ENCODE results near the gene RTN4R.

Gene RTN4R

DNA sequence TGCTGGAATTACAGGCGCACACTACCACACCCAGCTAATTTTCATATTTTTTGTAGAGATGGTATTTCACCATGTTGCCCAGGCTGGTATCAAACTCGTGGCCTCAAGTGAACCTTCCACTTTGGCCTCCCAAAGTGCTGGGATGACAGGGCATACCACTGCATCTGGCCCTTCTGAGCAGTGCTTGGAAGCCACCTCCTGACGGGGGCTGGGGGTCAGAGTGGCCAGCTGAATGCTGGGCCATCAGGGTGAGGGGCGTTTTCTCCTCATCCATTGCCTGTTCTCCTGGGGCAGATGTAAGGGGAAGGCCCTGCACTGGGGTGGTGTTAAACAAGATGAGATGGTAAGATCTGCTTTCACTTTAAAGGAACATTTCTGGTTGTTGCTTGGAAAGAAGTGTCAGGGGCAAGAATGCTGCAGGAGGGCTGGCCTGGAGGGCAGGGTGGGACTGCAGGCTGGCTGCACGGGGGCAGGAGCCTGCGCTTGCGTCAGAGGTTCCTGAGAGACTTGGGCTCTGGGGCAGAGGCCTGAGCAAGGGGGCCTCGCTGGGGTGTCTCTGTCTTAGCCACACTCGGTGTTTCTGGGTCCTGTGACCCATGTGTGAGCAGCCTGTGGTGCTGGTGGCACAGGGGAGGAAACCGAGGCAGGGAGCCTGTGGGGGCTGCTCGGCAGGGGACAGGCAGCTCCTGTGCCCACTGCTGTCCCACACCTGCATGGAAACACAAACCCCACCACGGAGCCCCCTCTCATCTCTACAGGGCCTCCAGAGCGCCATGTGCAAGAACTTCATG lies 34.5 kb upstream of the RTN4R start:
- no peak overlapping the region for H2BK5ac ChIP-seq (ENCODE audit: low read depth, low read length, poor library complexity, severe bottlenecking)
- H3K14ac ChIP-seq (ENCODE audit: low read length in 2 of 2), result no peak overlapping the region
- H3K27ac ChIP-seq (ENCODE audit: low read length, poor library complexity, severe bottlenecking), result no peak overlapping the region

DNA sequence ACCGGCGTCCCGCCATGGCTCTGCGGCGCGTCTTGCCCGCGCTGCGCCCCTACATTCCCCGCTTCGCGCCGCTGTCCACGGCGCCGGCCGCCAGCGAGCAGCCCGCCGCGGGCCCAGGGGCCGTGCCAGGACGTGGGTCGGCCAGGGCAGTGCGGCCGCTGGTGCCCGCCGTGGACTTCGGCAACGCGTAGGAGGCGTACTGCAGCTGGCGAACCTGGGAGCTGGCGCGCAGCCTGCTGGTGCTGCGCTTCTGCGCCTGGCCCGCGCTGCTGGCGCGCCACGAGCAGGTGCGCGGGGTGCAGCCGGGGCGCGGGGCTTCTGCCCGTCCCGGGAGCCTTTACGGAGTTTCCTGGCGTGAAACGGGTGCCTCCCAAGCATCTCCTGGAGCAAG lies 31.6 kb upstream of the RTN4R start:
- peaks cover 15% of the 10 kb centered on the region for H3K4me1 ChIP-seq (ENCODE audit: control insufficient read depth, insufficient read depth, low read depth, low read length)

More for the DNA sequence above, 34.5 kb upstream of the RTN4R start:
- H2BK15ac ChIP-seq (ENCODE audit: low read depth, poor library complexity, severe bottlenecking), result peak overlapping the region; percentile 7
- peaks cover 29 to 57% of the 10 kb centered on the region in 2 experiments for H3K27me3 ChIP-seq (ENCODE audit: control insufficient read depth in 1 of 2, insufficient read depth in 1 of 2, low read length in 2 of 2)
- no peak overlapping the region for H3K4ac ChIP-seq (ENCODE audit: low read depth in 1 of 2, low read length in 2 of 2)
- H3K9me3 ChIP-seq (ENCODE audit: control insufficient read depth, low read length), result no peaks in the 10 kb centered on the region
- H2BK120ac ChIP-seq (ENCODE audit: low read depth, low read length), result no peak overlapping the region
- no peak for DNase-seq
- no peak overlapping the region for H3K18ac ChIP-seq (ENCODE audit: low read depth in 1 of 2, low read length in 2 of 2)
- H3K4me2 ChIP-seq (ENCODE audit: low read length, poor library complexity, severe bottlenecking), result no peak overlapping the region
- no peak overlapping the region for H3K4me3 ChIP-seq (ENCODE audit: insufficient read depth in 1 of 2, low read depth in 1 of 2, low read length in 2 of 2)
- no peak overlapping the region for H2AK5ac ChIP-seq (ENCODE audit: low read length, severe bottlenecking)
- WGBS, result 80% methylated on average over 9 of the region's 13 CpGs
- H3K4me1 ChIP-seq (ENCODE audit: control insufficient read depth, insufficient read depth, low read depth, low read length), result peaks cover 18% of the 10 kb centered on the region
- H4K8ac ChIP-seq (ENCODE audit: low read length), result no peak overlapping the region
- no peak overlapping the region for H3K9ac ChIP-seq (ENCODE audit: low read length)
- no peaks in the 10 kb centered on the region for H3K79me1 ChIP-seq (replicated peaks; ENCODE audit: low read length, poor library complexity, severe bottlenecking)
- no peak overlapping the region for H2AFZ ChIP-seq (ENCODE audit: low read depth, low read length)
- no peaks in the 10 kb centered on the region for H3K36me3 ChIP-seq (ENCODE audit: control insufficient read depth in 1 of 2, insufficient read depth in 2 of 2, low read depth in 1 of 2, low read length in 2 of 2)
- H3K23ac ChIP-seq (ENCODE audit: low read length in 2 of 2), result no peak overlapping the region
- no peak overlapping the region for H2BK12ac ChIP-seq (ENCODE audit: low read length in 2 of 2)
- H4K91ac ChIP-seq (ENCODE audit: low read length), result peak overlapping the region; percentile 25

DNA sequence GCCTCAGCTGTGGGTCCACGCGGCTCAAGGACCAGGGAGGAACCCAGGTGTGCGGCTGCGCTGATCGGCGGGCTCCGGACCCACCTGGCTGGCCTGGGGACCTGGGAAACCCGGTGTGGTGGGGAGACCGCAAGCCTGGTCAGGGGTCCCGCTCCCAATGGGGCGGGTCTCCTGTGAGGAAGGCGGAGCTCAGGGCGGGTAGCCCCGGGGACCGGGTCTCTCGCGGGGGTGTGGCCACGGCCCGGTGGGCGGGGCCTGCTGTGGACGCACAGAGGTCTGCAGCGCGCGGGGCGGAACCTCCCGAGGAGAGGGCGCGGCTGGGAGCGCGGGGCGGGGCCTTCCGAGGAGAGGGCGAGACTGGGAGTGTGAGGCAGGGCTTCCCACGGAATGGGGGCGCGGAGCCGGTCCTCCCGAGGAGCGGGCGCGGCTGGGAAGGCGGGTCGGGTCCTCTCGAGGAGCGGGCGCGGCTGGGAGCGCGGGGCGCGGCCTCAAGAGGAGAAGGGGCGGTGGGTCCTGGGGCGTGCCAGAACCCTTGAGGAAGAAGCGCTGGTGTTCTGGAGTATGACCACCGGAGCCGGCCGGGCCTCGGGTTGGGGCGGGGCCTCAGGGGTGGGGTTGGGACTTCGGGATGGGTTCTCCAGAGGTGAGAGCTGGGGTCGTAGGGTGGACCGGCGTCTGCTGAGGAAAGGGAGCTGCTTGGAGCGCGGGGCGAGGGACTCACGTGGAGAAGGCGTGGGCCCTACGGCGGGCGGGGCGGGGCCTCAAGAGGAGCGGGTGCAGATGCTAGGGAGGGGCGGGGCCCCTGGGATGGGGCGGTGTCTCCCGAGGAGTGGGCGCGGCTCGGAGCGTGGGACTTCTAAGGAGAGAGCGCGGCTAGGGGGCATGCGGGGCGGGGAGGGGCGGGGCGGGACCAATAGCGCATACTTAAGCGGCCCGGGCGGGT lies 31.0 kb upstream of the RTN4R start:
- Histone ChIP-seq H3K27me3 (ENCODE audit: control insufficient read depth in 1 of 2, insufficient read depth in 1 of 2, low read length in 2 of 2) (peaks cover 48 to 69% of the 10 kb centered on the region in 2 experiments), H2AK5ac (ENCODE audit: low read length, severe bottlenecking) (no peak overlapping the region), H3K9me3 (ENCODE audit: control insufficient read depth, low read length) (no peaks in the 10 kb centered on the region), H2BK5ac (ENCODE audit: low read depth, low read length, poor library complexity, severe bottlenecking) (no peak overlapping the region), H3K36me3 (ENCODE audit: control insufficient read depth in 1 of 2, insufficient read depth in 2 of 2, low read depth in 1 of 2, low read length in 2 of 2) (no peaks in the 10 kb centered on the region), H4K91ac (ENCODE audit: low read length) (no peak overlapping the region), H3K27ac (ENCODE audit: low read length, poor library complexity, severe bottlenecking) (no peak overlapping the region), H2BK12ac (ENCODE audit: low read length in 2 of 2) (no peak overlapping the region), H2BK15ac (ENCODE audit: low read depth, poor library complexity, severe bottlenecking) (peak overlapping the region; percentile 60), H3K9ac (ENCODE audit: low read length) (no peak overlapping the region), H3K14ac (ENCODE audit: low read length in 2 of 2) (no peak overlapping the region), H4K8ac (ENCODE audit: low read length) (no peak overlapping the region), H3K4me3 (ENCODE audit: insufficient read depth in 1 of 2, low read depth in 1 of 2, low read length in 2 of 2) (peak overlapping the region; percentile 59 to 68), H2BK120ac (ENCODE audit: low read depth, low read length) (no peak overlapping the region), H3K4me1 (ENCODE audit: control insufficient read depth, insufficient read depth, low read depth, low read length) (peaks cover 15% of the 10 kb centered on the region), H3K4me2 (ENCODE audit: low read length, poor library complexity, severe bottlenecking) (peak overlapping the region; percentile 98), H3K4ac (ENCODE audit: low read depth in 1 of 2, low read length in 2 of 2) (no peak overlapping the region), H3K18ac (ENCODE audit: low read depth in 1 of 2, low read length in 2 of 2) (peak overlapping the region in 1 of 2 experiments; percentile 63), H3K79me1 (replicated peaks; ENCODE audit: low read length, poor library complexity, severe bottlenecking) (no peaks in the 10 kb centered on the region), H2AFZ (ENCODE audit: low read depth, low read length) (peak overlapping the region; percentile 95), H3K23ac (ENCODE audit: low read length in 2 of 2) (peak overlapping the region in 1 of 2 experiments; percentile 70)
- WGBS, result 1% methylated on average over 76 of the region's 90 CpGs
- DNase-seq, result peak; percentile 71

More for the DNA sequence above, 31.6 kb upstream of the RTN4R start:
- H3K4ac ChIP-seq (ENCODE audit: low read depth in 1 of 2, low read length in 2 of 2), result no peak overlapping the region
- H3K9ac ChIP-seq (ENCODE audit: low read length), result no peak overlapping the region
- H4K8ac ChIP-seq (ENCODE audit: low read length), result no peak overlapping the region
- H3K23ac ChIP-seq (ENCODE audit: low read length in 2 of 2), result no peak overlapping the region
- H2AFZ ChIP-seq (ENCODE audit: low read depth, low read length), result no peak overlapping the region
- no peak overlapping the region for H3K14ac ChIP-seq (ENCODE audit: low read length in 2 of 2)
- H3K79me1 ChIP-seq (replicated peaks; ENCODE audit: low read length, poor library complexity, severe bottlenecking), result no peaks in the 10 kb centered on the region
- H4K91ac ChIP-seq (ENCODE audit: low read length), result no peak overlapping the region
- H2AK5ac ChIP-seq (ENCODE audit: low read length, severe bottlenecking), result no peak overlapping the region
- H2BK5ac ChIP-seq (ENCODE audit: low read depth, low read length, poor library complexity, severe bottlenecking), result no peak overlapping the region
- peak overlapping the region; percentile 59 to 68 for H3K4me3 ChIP-seq (ENCODE audit: insufficient read depth in 1 of 2, low read depth in 1 of 2, low read length in 2 of 2)
- H3K18ac ChIP-seq (ENCODE audit: low read depth in 1 of 2, low read length in 2 of 2), result no peak overlapping the region
- H3K27me3 ChIP-seq (ENCODE audit: control insufficient read depth in 1 of 2, insufficient read depth in 1 of 2, low read length in 2 of 2), result peaks cover 47 to 70% of the 10 kb centered on the region in 2 experiments
- no peaks in the 10 kb centered on the region for H3K36me3 ChIP-seq (ENCODE audit: control insufficient read depth in 1 of 2, insufficient read depth in 2 of 2, low read depth in 1 of 2, low read length in 2 of 2)
- peak; percentile 10 for DNase-seq
- 1% methylated on average over 52 of the region's 52 CpGs for WGBS
- H2BK15ac ChIP-seq (ENCODE audit: low read depth, poor library complexity, severe bottlenecking), result no peak overlapping the region
- no peak overlapping the region for H2BK120ac ChIP-seq (ENCODE audit: low read depth, low read length)
- no peaks in the 10 kb centered on the region for H3K9me3 ChIP-seq (ENCODE audit: control insufficient read depth, low read length)
- no peak overlapping the region for H3K27ac ChIP-seq (ENCODE audit: low read length, poor library complexity, severe bottlenecking)
- no peak overlapping the region for H2BK12ac ChIP-seq (ENCODE audit: low read length in 2 of 2)
- peak overlapping the region; percentile 98 for H3K4me2 ChIP-seq (ENCODE audit: low read length, poor library complexity, severe bottlenecking)

Data from mesenchymal stem cell (in vitro differentiated cells and primary cell).